ENCODE measurements around the gene CCL15. TPM values are rescaled to one million over a fixed set of nuclear protein-coding genes. Genes with fewer than 3 reads are reported as not detected.

CCL15 gene
- total RNA-seq, result not detected in 2 replicates

DNA sequence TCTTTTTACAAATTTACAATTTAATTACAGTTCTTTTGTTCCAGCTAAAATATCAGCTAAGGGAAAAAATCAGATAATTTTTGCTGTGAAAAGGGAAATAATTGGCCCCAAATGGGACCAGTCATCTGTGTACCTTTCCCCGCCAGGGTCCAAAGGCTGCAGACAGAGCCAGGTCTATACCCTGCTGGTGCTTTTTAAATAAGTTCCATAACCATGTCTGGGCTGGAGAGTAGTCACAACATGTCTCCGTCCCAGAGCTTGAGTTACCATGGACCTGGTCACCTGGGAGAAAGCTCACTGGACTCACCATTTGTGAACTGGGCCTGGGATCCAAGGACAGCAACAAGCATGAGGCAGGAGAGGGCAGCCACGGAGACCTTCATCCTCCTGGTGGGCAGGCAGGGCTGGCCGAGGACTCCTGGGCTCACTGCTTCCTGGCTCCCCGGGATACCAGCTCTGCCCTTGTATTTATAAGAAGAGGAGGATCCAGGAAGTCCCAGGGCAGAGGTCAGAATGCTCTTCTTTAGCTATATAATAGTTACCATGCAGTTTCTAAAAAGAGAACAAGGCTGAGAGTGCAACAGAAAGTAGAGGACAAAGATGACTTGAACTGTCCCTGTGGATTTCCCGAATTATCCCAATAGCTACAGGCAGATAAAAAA, at the start of gene CCL15:
TSS of gene CCL15 (minus strand) at position 444 of the 662 bp plus-strand sequence. CDS start at position 383, 61 bp downstream.
- Histone ChIP-seq H3K4me3 (ENCODE audit: low read depth, low read length) (no peak within 1 kb of the TSS), H3K27me3 (ENCODE audit: control insufficient read depth, insufficient read depth, low read length) (no peaks in the 10 kb centered on the region), H3K36me3 (ENCODE audit: control insufficient read depth, insufficient read depth, low read length) (no peaks in the 10 kb centered on the region)
- no peak for DNase-seq (ENCODE audit: low read depth)
- TF ChIP-seq, protein P1, sequence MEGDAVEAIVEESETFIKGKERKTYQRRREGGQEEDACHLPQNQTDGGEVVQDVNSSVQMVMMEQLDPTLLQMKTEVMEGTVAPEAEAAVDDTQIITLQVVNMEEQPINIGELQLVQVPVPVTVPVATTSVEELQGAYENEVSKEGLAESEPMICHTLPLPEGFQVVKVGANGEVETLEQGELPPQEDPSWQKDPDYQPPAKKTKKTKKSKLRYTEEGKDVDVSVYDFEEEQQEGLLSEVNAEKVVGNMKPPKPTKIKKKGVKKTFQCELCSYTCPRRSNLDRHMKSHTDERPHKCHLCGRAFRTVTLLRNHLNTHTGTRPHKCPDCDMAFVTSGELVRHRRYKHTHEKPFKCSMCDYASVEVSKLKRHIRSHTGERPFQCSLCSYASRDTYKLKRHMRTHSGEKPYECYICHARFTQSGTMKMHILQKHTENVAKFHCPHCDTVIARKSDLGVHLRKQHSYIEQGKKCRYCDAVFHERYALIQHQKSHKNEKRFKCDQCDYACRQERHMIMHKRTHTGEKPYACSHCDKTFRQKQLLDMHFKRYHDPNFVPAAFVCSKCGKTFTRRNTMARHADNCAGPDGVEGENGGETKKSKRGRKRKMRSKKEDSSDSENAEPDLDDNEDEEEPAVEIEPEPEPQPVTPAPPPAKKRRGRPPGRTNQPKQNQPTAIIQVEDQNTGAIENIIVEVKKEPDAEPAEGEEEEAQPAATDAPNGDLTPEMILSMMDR (IDR thresholded peaks at IDR 0.05; ENCODE audit: insufficient read depth, low read length, poor library complexity, severe bottlenecking), result no peak

DNA sequence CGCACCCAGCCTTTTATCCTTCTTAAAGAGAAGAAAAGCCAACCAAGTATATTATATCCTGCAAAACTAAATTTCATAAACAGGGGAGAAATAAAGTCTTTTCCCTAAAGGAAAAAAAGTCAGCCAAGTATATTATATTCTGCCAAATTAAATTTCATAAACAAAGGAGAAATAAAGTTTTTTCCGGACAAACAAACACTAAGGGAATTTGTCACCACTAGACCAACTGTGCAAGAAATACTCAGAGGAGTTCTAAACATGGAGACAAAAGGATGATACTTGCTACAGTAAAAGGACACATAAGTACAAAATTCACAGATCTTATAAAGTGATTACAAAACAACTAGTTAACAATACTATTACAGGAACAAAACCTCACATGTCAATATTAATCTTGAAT, 48.3 kb upstream of the CCL15 start:
- TF ChIP-seq, protein P1 (IDR thresholded peaks at IDR 0.05; ENCODE audit: insufficient read depth, low read length, poor library complexity, severe bottlenecking), result no peak
- H3K36me3 ChIP-seq (ENCODE audit: control insufficient read depth, insufficient read depth, low read length), result no peaks in the 10 kb centered on the region
- no peak for DNase-seq (ENCODE audit: low read depth)
- no peaks in the 10 kb centered on the region for H3K27me3 ChIP-seq (ENCODE audit: control insufficient read depth, insufficient read depth, low read length)
- no peak overlapping the region for H3K4me3 ChIP-seq (ENCODE audit: low read depth, low read length)

- Histone ChIP-seq H3K27me3 (ENCODE audit: control insufficient read depth, insufficient read depth, low read length) (no peaks in the 10 kb centered on the region), H3K36me3 (ENCODE audit: control insufficient read depth, insufficient read depth, low read length) (no peaks in the 10 kb centered on the region), H3K4me3 (ENCODE audit: low read depth, low read length) (no peak overlapping the region)
- TF ChIP-seq, protein P1 (IDR thresholded peaks at IDR 0.05; ENCODE audit: insufficient read depth, low read length, poor library complexity, severe bottlenecking), result no peak
- DNase-seq (ENCODE audit: low read depth), result no peak
Observed at GRCh38 chr17:36048066-36048465, 46.7 kb upstream of the CCL15 start.

- Histone ChIP-seq H3K27me3 (ENCODE audit: control insufficient read depth, insufficient read depth, low read length) (peaks cover 2% of the 10 kb centered on the region), H3K4me3 (ENCODE audit: low read depth, low read length) (no peak overlapping the region), H3K36me3 (ENCODE audit: control insufficient read depth, insufficient read depth, low read length) (no peaks in the 10 kb centered on the region)
- no peak for DNase-seq (ENCODE audit: low read depth)
- TF ChIP-seq, protein P1 (IDR thresholded peaks at IDR 0.05; ENCODE audit: insufficient read depth, low read length, poor library complexity, severe bottlenecking), result no peak
Observed at GRCh38 chr17:36036235-36036634, 34.9 kb upstream of the CCL15 start.

DNA sequence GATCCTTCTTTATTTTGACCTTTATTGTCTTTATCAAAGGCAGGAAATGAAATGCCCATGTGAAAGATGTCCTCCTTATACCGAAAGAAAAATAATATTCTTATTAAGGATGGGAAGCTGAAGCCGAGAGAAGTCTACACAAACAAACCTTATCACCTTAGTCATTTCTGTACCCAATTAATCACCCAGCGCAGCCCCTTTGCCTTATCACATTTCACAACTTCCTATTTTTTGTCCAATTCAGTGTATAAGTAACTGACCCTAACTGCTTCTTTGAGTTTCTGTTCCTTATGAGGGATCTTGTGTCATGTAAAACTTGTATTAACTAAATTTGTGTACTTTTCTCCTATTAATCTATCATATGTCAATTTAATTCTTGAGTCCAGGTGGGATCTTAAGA, 32.8 kb upstream of the CCL15 start:
- DNase-seq (ENCODE audit: low read depth), result no peak
- H3K36me3 ChIP-seq (ENCODE audit: control insufficient read depth, insufficient read depth, low read length), result no peaks in the 10 kb centered on the region
- H3K27me3 ChIP-seq (ENCODE audit: control insufficient read depth, insufficient read depth, low read length), result peaks cover 2% of the 10 kb centered on the region
- TF ChIP-seq, protein P1 (IDR thresholded peaks at IDR 0.05; ENCODE audit: insufficient read depth, low read length, poor library complexity, severe bottlenecking), result no peak
- no peak overlapping the region for H3K4me3 ChIP-seq (ENCODE audit: low read depth, low read length)

DNA sequence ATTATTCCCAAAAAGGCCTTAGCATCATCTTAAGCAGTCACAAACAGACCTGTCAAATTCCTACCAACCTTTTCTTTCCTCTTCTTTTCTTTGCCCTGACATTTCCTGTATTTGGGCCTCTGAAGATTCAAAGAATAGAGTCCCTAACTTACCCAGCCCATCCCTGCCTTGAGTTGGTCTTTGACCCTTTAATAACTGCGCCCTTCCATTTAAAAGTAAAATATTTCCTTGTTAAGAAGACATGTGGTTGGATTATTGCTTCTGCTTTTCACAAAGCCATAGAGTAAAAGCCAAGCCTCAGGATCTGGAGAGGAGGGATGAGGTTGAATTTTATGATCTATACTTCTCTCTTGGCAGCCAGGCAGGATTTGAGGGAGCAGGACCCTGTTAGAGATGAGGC, 29.6 kb upstream of the CCL15 start:
- DNase-seq (ENCODE audit: low read depth), result no peak
- Histone ChIP-seq H3K4me3 (ENCODE audit: low read depth, low read length) (no peak overlapping the region), H3K27me3 (ENCODE audit: control insufficient read depth, insufficient read depth, low read length) (peaks cover 2% of the 10 kb centered on the region), H3K36me3 (ENCODE audit: control insufficient read depth, insufficient read depth, low read length) (no peaks in the 10 kb centered on the region)
- TF ChIP-seq, protein P1 (IDR thresholded peaks at IDR 0.05; ENCODE audit: insufficient read depth, low read length, poor library complexity, severe bottlenecking), result no peak
